Trophoblast cell (in vitro differentiated cells and primary cell): ENCODE data around the gene ARF4.
"Not testable (repeated sequence)": the region's sequence is repeated elsewhere in the genome, so short reads cannot be mapped to it uniquely, and the experiment has no call there.

ENCODE experiments used
- DNase-seq, 2 donors: peaks; one replicate each; pipeline ENCODE4 v3.0.0-alpha.2; 2016
- H2AFZ ChIP-seq: 2 replicates; pipeline ENCODE4 v1.6.1; 2013; ENCODE audit warnings: low read length, moderate library complexity, mild to moderate bottlenecking; ENCODE audit not compliant: insufficient read depth, poor library complexity
- H2AK5ac ChIP-seq: 2 replicates; pipeline ENCODE4 v1.6.1; 2013; ENCODE audit warnings: mild to moderate bottlenecking, low read length
- H2BK120ac ChIP-seq: 2 replicates; pipeline ENCODE4 v1.6.1; 2013; ENCODE audit warnings: low read length, mild to moderate bottlenecking, moderate library complexity; ENCODE audit not compliant: insufficient read depth, poor library complexity
- H2BK12ac ChIP-seq: 2 replicates; pipeline ENCODE4 v1.6.1; 2013; ENCODE audit warnings: mild to moderate bottlenecking, low read length, moderate library complexity
- H2BK5ac ChIP-seq: 2 replicates; pipeline ENCODE4 v1.6.1; 2013; ENCODE audit warnings: low read length, low read depth, moderate library complexity, mild to moderate bottlenecking; ENCODE audit not compliant: poor library complexity
- H3K14ac ChIP-seq: 2 replicates; pipeline ENCODE4 v1.6.1; 2013; ENCODE audit warnings: mild to moderate bottlenecking, low read length
- H3K18ac ChIP-seq: 2 replicates; pipeline ENCODE4 v1.6.1; 2013; ENCODE audit warnings: mild to moderate bottlenecking, low read length
- H3K23ac ChIP-seq: 2 replicates; pipeline ENCODE4 v1.6.1; 2013; ENCODE audit warnings: low read length
- H3K27ac ChIP-seq: 2 replicates; pipeline ENCODE4 v1.5.1; 2013; ENCODE audit warnings: low read depth, mild to moderate bottlenecking, inconsistent platforms, low read length, moderate library complexity
- H3K27me3 ChIP-seq: 2 replicates; pipeline ENCODE4 v1.6.1; 2013; ENCODE audit warnings: inconsistent platforms, mild to moderate bottlenecking, low read length, moderate library complexity; ENCODE audit not compliant: insufficient read depth
- H3K36me3 ChIP-seq, 2 experiments: 1 replicate in 1 of 2; 2 replicates in 1 of 2; pipeline ENCODE4 v1.6.1; 2013; ENCODE audit warnings: low read length in 2 of 2, mild to moderate bottlenecking in 2 of 2, moderate library complexity in 1 of 2; ENCODE audit not compliant: insufficient read depth in 2 of 2, control insufficient read depth in 1 of 2
- H3K4ac ChIP-seq: 2 replicates; pipeline ENCODE4 v1.6.1; 2013; ENCODE audit warnings: low read depth, mild to moderate bottlenecking, low read length, moderate library complexity
- H3K4me1 ChIP-seq, 2 experiments: 1 replicate in 1 of 2; 2 replicates in 1 of 2; pipeline ENCODE4 v1.6.1; 2013; ENCODE audit warnings: low read length in 2 of 2, mild to moderate bottlenecking in 2 of 2, moderate library complexity in 1 of 2; ENCODE audit not compliant: insufficient read depth in 2 of 2, control insufficient read depth in 1 of 2
- H3K4me2 ChIP-seq: 2 replicates; pipeline ENCODE4 v1.6.1; 2013; ENCODE audit warnings: inconsistent platforms, mild to moderate bottlenecking, low read length, moderate library complexity
- H3K4me3 ChIP-seq: 2 replicates; pipeline ENCODE4 v1.5.1; 2013; ENCODE audit warnings: mild to moderate bottlenecking, low read depth, low read length, inconsistent platforms
- H3K79me1 ChIP-seq: one replicate; pipeline ENCODE4 v1.6.1; 2013; ENCODE audit warnings: low read length
- H3K79me2 ChIP-seq: 2 replicates; pipeline ENCODE4 v1.6.1; 2013; ENCODE audit warnings: low read length, mild to moderate bottlenecking; ENCODE audit not compliant: control insufficient read depth, insufficient read depth, poor library complexity
- H3K9ac ChIP-seq: 2 replicates; pipeline ENCODE4 v1.6.1; 2013; ENCODE audit warnings: mild to moderate bottlenecking, low read length
- H3K9me3 ChIP-seq: 2 replicates; pipeline ENCODE4 v1.6.1; 2013; ENCODE audit warnings: low read depth, mild to moderate bottlenecking, control low read depth, inconsistent platforms, low read length; ENCODE audit not compliant: insufficient read depth
- H4K12ac ChIP-seq: 2 replicates; pipeline ENCODE4 v1.6.1; 2013; ENCODE audit warnings: low read depth, mild to moderate bottlenecking, low read length, moderate library complexity
- H4K8ac ChIP-seq: 2 replicates; pipeline ENCODE4 v1.6.1; 2013; ENCODE audit warnings: low read depth, mild to moderate bottlenecking, low read length, moderate library complexity
- H4K91ac ChIP-seq: one replicate; pipeline ENCODE4 v1.6.1; 2013; ENCODE audit warnings: low read depth, mild to moderate bottlenecking, low read length, moderate library complexity
- WGBS: extraction: QIAGEN DNeasy Blood & Tissue Kit; methylation state at CpG from one replicate; pipeline ENCODE4 v1.1.7; 2013; ENCODE audit warnings: missing lambda C conversion rate; ENCODE audit not compliant: insufficient read length, insufficient coverage; ENCODE audit errors: extremely low coverage; 5-methylcytosine and 5-hydroxymethylcytosine counted together

The ARF4 gene

DNA sequence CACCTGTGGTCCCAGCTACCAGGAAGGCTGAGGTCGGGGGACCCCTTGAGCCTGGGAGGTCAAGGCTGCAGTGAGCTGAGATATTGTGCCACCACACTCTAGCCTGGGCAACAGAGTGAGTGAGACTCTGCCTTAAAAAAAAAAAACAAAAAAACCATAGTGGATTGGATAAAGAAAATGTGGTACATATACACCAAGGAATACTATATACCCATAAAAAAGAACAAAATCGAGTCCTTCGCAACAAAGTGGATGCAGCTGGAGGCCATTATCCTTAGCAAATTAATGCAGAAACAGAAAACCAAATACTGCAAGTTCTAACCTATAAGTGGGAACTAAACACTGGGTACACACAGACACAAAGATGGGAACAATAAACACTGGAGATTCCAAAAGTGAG is 20.6 kb upstream of the ARF4 start:
- no peak overlapping the region for H2AFZ ChIP-seq
- H3K79me1 ChIP-seq = no peaks in the 10 kb centered on the region
- H2BK5ac ChIP-seq = no peak overlapping the region
- WGBS = no CpG with 5 or more reads among the region's 3 CpGs
- H3K18ac ChIP-seq = no peak overlapping the region
- H3K27ac ChIP-seq = no peak overlapping the region
- no peaks in the 10 kb centered on the region for H3K9me3 ChIP-seq
- H3K14ac ChIP-seq = no peak overlapping the region
- H2BK12ac ChIP-seq = no peak overlapping the region
- H2AK5ac ChIP-seq = no peak overlapping the region
- H3K9ac ChIP-seq = no peak overlapping the region
- no peaks in the 10 kb centered on the region for H3K4me1 ChIP-seq
- H3K36me3 ChIP-seq = no peaks in the 10 kb centered on the region
- H3K27me3 ChIP-seq = no peaks in the 10 kb centered on the region
- no peaks in the 10 kb centered on the region for H3K79me2 ChIP-seq
- H4K91ac ChIP-seq = no peak overlapping the region
- no peak overlapping the region for H3K4ac ChIP-seq
- H3K23ac ChIP-seq = no peak overlapping the region
- H3K4me2 ChIP-seq = no peak overlapping the region
- no peak overlapping the region for H4K12ac ChIP-seq
- H2BK120ac ChIP-seq = no peak overlapping the region
- no peak overlapping the region for H3K4me3 ChIP-seq
- no peak for DNase-seq
- no peak overlapping the region for H4K8ac ChIP-seq

DNA sequence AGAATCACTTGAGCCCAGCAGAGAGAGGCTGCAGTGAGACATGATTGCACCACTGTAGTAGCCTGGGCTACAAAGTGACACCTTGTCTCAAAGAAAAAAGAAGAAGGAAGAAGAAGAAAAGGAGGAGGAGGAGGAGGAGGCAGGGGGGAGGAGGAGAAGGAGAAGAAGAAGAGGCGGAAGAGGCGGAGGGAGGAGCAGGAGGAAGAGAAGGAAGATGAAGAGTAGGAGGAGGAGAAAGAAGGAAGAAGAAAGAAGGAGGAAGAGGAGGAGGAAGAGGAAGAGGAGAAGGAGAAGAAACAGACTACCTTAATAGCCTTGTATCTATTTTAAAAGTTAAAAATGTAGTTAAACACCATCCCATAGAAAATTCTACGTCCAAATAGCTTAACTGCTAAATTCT is 19.1 kb upstream of the ARF4 start:
- Histone ChIP-seq H2BK5ac (no peak overlapping the region), H3K9me3 (no peaks in the 10 kb centered on the region), H2BK120ac (no peak overlapping the region), H3K14ac (no peak overlapping the region), H2AK5ac (no peak overlapping the region), H3K4me1 (no peaks in the 10 kb centered on the region), H2AFZ (no peak overlapping the region), H3K79me2 (no peaks in the 10 kb centered on the region), H4K91ac (no peak overlapping the region), H4K8ac (no peak overlapping the region), H4K12ac (no peak overlapping the region), H3K4me2 (no peak overlapping the region), H3K4ac (no peak overlapping the region), H2BK12ac (no peak overlapping the region), H3K18ac (no peak overlapping the region), H3K79me1 (no peaks in the 10 kb centered on the region), H3K4me3 (no peak overlapping the region), H3K27me3 (no peaks in the 10 kb centered on the region), H3K36me3 (no peaks in the 10 kb centered on the region), H3K23ac (no peak overlapping the region), H3K27ac (no peak overlapping the region), H3K9ac (no peak overlapping the region)
- WGBS = 0% methylated on average over 1 of the region's 3 CpGs
- no peak for DNase-seq

DNA sequence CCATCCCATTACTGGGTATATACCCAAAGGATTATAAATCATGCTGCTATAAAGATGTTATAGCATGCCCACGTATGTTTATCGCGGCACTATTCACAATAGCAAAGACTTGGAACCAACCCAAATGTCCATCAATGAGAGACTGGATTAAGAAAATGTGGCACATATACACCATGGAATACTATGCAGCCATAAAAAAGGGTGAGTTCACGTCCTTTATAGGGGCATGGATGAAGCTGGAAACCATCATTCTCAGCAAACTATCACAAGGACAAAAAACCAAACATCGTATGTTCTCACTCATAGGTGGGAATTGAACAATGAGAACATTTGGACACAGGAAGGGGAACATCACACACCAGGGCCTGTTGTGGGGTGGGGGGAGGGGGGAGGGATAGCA is 14.7 kb upstream of the ARF4 start:
- H3K14ac ChIP-seq, H2AK5ac ChIP-seq, H3K9ac ChIP-seq, H3K36me3 ChIP-seq, H3K18ac ChIP-seq, H3K4me1 ChIP-seq, DNase-seq, H3K4me3 ChIP-seq, H3K79me1 ChIP-seq, H4K12ac ChIP-seq, H2AFZ ChIP-seq, H2BK12ac ChIP-seq, H3K27me3 ChIP-seq, H4K8ac ChIP-seq, H3K79me2 ChIP-seq, H3K9me3 ChIP-seq, H4K91ac ChIP-seq, H3K23ac ChIP-seq, H2BK120ac ChIP-seq, H2BK5ac ChIP-seq, H3K4me2 ChIP-seq, H3K4ac ChIP-seq, H3K27ac ChIP-seq: not testable (repeated sequence)
- no CpG with 5 or more reads among the region's 5 CpGs for WGBS

DNA sequence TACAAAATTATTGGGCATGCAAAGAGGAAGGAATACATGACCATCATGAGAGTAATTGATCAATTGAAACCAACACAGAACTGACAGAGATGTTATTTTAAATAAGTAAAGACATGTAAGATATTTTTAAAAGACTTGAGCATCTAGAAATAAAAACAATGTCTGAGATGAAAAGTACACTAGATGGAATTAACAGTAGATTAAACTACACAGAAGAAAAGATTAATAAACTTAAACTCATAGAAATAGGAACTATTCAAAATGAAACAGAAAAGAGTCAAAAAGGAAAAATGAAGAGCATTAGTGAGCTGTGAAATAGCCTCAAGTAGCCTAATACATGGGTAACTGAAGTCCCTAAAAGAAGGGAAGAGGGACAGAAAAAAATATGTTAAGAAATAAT is 8.5 kb upstream of the ARF4 start:
- Histone ChIP-seq H3K27me3 (no peaks in the 10 kb centered on the region), H4K12ac (no peak overlapping the region), H3K9me3 (no peaks in the 10 kb centered on the region), H4K8ac (no peak overlapping the region), H2BK5ac (no peak overlapping the region), H3K18ac (no peak overlapping the region), H3K4me2 (no peak overlapping the region), H3K4ac (no peak overlapping the region), H3K27ac (no peak overlapping the region), H3K79me2 (no peaks in the 10 kb centered on the region), H3K4me3 (no peak overlapping the region), H2AK5ac (no peak overlapping the region), H3K9ac (no peak overlapping the region), H3K36me3 (no peaks in the 10 kb centered on the region), H2BK12ac (no peak overlapping the region), H3K23ac (no peak overlapping the region), H4K91ac (no peak overlapping the region), H2BK120ac (no peak overlapping the region), H3K4me1 (no peaks in the 10 kb centered on the region), H3K79me1 (no peaks in the 10 kb centered on the region), H3K14ac (no peak overlapping the region), H2AFZ (no peak overlapping the region)
- DNase-seq = no peak

DNA sequence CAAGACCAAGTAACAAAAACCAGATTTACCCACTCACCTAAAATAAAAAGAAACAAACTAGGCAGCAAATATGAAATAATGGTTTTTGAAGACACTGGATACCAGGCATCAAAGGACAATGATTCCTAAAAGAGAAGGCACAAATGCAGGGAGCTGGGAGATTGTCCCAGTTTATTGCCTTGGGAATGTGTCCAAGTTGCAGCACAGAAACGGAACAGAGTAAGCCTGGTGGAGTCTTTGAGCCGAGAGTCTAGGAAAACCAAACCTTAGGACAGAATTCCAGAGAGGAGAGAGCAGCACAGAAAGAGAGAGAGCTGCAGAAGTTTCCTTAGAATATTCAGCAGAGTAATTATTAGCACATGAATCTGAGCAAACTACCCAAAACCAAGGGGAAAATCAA is 7.8 kb upstream of the ARF4 start:
- Histone ChIP-seq H2AK5ac (no peak overlapping the region), H3K9me3 (no peaks in the 10 kb centered on the region), H3K79me2 (no peaks in the 10 kb centered on the region), H3K4me2 (no peak overlapping the region), H2BK5ac (no peak overlapping the region), H3K23ac (no peak overlapping the region), H3K18ac (no peak overlapping the region), H3K4me1 (no peaks in the 10 kb centered on the region), H3K27me3 (no peaks in the 10 kb centered on the region), H4K91ac (no peak overlapping the region), H2BK120ac (no peak overlapping the region), H3K9ac (no peak overlapping the region), H2AFZ (no peak overlapping the region), H4K12ac (no peak overlapping the region), H3K27ac (no peak overlapping the region), H3K36me3 (no peaks in the 10 kb centered on the region), H3K4ac (no peak overlapping the region), H3K14ac (no peak overlapping the region), H4K8ac (no peak overlapping the region), H3K4me3 (no peak overlapping the region), H3K79me1 (no peaks in the 10 kb centered on the region), H2BK12ac (no peak overlapping the region)
- no peak for DNase-seq
- WGBS = no CpG with 5 or more reads among the region's 2 CpGs
